ENCODE data around the gene ABTB2. TPM values are rescaled to one million over a fixed set of nuclear protein-coding genes. Genes with fewer than 3 reads are reported as not detected.

Gene ABTB2
- total and polyA plus RNA-seq, 9 of the 15 experiments (the other 6 are each of a cell fraction or from before 2014, with no cell fraction given): 0.03 to 0.18 (median 0.12) TPM; not detected in 2

GRCh38 chr11:34174412-34175041, 183.3 kb downstream of the ABTB2 start (continued):
- TF ChIP-seq, protein P1, sequence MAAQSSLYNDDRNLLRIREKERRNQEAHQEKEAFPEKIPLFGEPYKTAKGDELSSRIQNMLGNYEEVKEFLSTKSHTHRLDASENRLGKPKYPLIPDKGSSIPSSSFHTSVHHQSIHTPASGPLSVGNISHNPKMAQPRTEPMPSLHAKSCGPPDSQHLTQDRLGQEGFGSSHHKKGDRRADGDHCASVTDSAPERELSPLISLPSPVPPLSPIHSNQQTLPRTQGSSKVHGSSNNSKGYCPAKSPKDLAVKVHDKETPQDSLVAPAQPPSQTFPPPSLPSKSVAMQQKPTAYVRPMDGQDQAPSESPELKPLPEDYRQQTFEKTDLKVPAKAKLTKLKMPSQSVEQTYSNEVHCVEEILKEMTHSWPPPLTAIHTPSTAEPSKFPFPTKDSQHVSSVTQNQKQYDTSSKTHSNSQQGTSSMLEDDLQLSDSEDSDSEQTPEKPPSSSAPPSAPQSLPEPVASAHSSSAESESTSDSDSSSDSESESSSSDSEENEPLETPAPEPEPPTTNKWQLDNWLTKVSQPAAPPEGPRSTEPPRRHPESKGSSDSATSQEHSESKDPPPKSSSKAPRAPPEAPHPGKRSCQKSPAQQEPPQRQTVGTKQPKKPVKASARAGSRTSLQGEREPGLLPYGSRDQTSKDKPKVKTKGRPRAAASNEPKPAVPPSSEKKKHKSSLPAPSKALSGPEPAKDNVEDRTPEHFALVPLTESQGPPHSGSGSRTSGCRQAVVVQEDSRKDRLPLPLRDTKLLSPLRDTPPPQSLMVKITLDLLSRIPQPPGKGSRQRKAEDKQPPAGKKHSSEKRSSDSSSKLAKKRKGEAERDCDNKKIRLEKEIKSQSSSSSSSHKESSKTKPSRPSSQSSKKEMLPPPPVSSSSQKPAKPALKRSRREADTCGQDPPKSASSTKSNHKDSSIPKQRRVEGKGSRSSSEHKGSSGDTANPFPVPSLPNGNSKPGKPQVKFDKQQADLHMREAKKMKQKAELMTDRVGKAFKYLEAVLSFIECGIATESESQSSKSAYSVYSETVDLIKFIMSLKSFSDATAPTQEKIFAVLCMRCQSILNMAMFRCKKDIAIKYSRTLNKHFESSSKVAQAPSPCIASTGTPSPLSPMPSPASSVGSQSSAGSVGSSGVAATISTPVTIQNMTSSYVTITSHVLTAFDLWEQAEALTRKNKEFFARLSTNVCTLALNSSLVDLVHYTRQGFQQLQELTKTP (IDR thresholded peaks at IDR 0.05; ENCODE audit: low read depth in 1 of 2, partially characterized antibody in 2 of 2): no peak
- TF ChIP-seq NR1H2 (CRISPR knock-in tag; IDR thresholded peaks at IDR 0.05): no peak
- TF ChIP-seq E2F1 (CRISPR knock-in tag; IDR thresholded peaks at IDR 0.05): no peak
- no peak for TF ChIP-seq MBD2 (IDR thresholded peaks at IDR 0.05; ENCODE audit: borderline replicate concordance, low read depth)
- no peak for TF ChIP-seq CGGBP1 (CRISPR knock-in tag; IDR thresholded peaks at IDR 0.05)
- no peak for TF ChIP-seq GATA2 (CRISPR knock-in tag; IDR thresholded peaks at IDR 0.05)
- no peak for TF ChIP-seq PTRF (tag; IDR thresholded peaks at IDR 0.05)
- TF ChIP-seq GABPB2 (CRISPR knock-in tag; conservative IDR thresholded peaks at IDR 0.05): no peak
- TF ChIP-seq, protein P2, sequence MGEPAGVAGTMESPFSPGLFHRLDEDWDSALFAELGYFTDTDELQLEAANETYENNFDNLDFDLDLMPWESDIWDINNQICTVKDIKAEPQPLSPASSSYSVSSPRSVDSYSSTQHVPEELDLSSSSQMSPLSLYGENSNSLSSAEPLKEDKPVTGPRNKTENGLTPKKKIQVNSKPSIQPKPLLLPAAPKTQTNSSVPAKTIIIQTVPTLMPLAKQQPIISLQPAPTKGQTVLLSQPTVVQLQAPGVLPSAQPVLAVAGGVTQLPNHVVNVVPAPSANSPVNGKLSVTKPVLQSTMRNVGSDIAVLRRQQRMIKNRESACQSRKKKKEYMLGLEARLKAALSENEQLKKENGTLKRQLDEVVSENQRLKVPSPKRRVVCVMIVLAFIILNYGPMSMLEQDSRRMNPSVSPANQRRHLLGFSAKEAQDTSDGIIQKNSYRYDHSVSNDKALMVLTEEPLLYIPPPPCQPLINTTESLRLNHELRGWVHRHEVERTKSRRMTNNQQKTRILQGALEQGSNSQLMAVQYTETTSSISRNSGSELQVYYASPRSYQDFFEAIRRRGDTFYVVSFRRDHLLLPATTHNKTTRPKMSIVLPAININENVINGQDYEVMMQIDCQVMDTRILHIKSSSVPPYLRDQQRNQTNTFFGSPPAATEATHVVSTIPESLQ (CRISPR knock-in tag; IDR thresholded peaks at IDR 0.05): no peak
- TF ChIP-seq IRF2 (CRISPR knock-in tag; IDR thresholded peaks at IDR 0.05): no peak
- TF ChIP-seq SMAD4 (CRISPR knock-in tag; conservative IDR thresholded peaks at IDR 0.05): 0 out of 2 replicates have a peak, but pooled peaks have one; percentile 51
- no peak for TF ChIP-seq NCOA2 (IDR thresholded peaks at IDR 0.05; ENCODE audit: partially characterized antibody in 2 of 2)
- TF ChIP-seq SRSF1 (IDR thresholded peaks at IDR 0.05; ENCODE audit: low read depth, low read length): no peak
- TF ChIP-seq TEAD4 (IDR thresholded peaks at IDR 0.05; ENCODE audit: low read length): no peak
- no peak for TF ChIP-seq TEAD4 (CRISPR knock-in tag; IDR thresholded peaks at IDR 0.05; ENCODE audit: borderline replicate concordance)
- TF ChIP-seq, protein P3, sequence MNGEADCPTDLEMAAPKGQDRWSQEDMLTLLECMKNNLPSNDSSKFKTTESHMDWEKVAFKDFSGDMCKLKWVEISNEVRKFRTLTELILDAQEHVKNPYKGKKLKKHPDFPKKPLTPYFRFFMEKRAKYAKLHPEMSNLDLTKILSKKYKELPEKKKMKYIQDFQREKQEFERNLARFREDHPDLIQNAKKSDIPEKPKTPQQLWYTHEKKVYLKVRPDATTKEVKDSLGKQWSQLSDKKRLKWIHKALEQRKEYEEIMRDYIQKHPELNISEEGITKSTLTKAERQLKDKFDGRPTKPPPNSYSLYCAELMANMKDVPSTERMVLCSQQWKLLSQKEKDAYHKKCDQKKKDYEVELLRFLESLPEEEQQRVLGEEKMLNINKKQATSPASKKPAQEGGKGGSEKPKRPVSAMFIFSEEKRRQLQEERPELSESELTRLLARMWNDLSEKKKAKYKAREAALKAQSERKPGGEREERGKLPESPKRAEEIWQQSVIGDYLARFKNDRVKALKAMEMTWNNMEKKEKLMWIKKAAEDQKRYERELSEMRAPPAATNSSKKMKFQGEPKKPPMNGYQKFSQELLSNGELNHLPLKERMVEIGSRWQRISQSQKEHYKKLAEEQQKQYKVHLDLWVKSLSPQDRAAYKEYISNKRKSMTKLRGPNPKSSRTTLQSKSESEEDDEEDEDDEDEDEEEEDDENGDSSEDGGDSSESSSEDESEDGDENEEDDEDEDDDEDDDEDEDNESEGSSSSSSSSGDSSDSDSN (IDR thresholded peaks at IDR 0.05; ENCODE audit: borderline replicate concordance in 1 of 2, low read depth in 2 of 2, low read length in 2 of 2): no peak
- no peak for TF ChIP-seq THRAP3 (IDR thresholded peaks at IDR 0.05; ENCODE audit: borderline replicate concordance)
- TF ChIP-seq ZNF239 (CRISPR knock-in tag; IDR thresholded peaks at IDR 0.05): no peak

Measured in K562 (cell line).